Measurements from ENCODE around the gene ADAMTS6.

- no peak for TF ChIP-seq POLR2AphosphoS5 (IDR thresholded peaks at IDR 0.05; ENCODE audit: low read depth, low read length)
- TF ChIP-seq POLR2A (IDR thresholded peaks at IDR 0.05; ENCODE audit: low read depth, low read length) = no peak
- TF ChIP-seq TAF1 (IDR thresholded peaks at IDR 0.05; ENCODE audit: borderline replicate concordance, low read depth, low read length) = no peak
Measured at GRCh38 chr5:65478336-65478735, 3.4 kb downstream of the ADAMTS6 start.

Data from GM12892 (cell line).